RPMI8226 (cell line): ENCODE results near the gene PRIM2.
"Not testable (repeated sequence)": the region's sequence is repeated elsewhere in the genome, so short reads cannot be mapped to it uniquely, and the experiment has no call there.

Experiments
- DNase-seq: peaks from one replicate; pipeline ENCODE4 v3.0.0-alpha.2; 2015

PRIM2 gene

GRCh38 chr6:57310095-57310816 lies 7.2 kb upstream of the PRIM2 start:
- DNase-seq: not testable (repeated sequence)

DNA sequence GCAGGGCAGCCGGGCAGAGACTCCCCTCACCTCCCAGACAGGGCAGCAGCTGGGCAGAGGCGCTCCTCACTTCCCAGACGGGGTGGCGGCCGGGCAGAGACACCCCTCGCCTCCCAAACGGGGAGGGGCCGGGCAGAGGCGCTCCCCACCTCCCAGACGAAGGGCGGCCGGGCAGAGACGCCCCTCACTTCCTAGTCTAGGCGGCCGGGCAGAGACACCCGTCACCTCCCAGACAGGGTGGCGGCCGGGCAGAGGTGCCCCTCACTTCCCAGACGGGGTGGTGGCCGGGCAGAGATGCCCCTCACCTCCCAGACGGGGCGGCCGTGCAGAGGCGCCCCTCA lies 6.6 kb upstream of the PRIM2 start:
- DNase-seq: no peak

- DNase-seq: not testable (repeated sequence)
Measured at GRCh38 chr6:57311300-57312003, 6.0 kb upstream of the PRIM2 start.

DNA sequence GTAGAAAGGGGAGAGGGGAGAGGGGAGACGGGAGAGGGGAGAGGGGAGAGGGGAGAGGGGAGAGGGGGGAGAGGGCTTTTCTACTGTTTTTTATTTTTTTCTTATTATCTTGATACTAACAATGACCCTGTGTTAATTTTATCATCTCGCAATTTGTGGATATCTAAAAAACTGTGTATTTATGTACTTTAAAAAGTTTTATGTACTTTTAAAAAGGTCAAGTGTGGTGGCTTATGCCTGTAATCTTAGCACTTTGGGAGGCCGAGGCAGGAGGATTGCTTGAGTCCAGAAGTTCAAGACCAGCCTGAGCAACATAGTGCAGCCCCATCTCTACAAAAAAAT lies 5.5 kb upstream of the PRIM2 start:
- no peak for DNase-seq

DNA sequence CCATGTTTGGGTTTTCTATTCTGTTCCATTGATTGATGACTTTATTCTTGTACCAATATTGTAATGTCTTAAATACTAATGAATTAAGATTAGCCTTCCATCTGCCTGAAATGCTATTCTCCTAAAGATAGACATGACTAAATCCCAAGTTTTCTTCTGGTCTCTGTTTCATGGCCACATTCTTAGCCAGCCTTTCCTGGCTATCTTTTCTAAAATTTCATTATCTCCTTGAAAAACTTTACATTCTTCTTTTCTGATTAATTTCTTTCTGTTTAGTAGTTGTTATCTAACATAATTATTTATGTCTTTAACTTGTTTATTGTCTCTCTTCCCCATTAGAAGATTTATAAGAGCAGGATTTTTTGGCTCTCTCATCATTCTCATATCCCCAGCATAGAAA lies 4.4 kb upstream of the PRIM2 start:
- DNase-seq: no peak

GRCh38 chr6:57313711-57314471 lies 3.5 kb upstream of the PRIM2 start:
- peak; percentile 9 for DNase-seq

DNA sequence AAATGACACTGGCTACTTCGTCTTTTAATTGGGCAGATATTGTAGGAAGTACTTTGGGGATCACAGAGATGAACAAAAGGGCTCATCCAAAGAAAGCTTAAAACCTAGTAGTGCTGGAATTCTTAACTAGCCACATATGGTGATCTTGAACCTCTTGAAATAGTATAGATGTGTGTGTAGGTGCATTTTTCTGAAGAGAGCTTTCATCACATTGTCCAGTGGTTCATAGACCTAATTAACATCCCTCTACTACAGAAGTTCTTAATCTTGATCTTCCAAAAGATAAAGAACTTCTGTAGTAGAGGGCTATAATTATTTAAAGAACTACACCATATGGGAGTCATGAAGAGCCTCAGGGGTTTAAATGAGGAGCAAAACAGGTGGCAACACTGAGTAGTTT lies 2.3 kb upstream of the PRIM2 start:
- no peak for DNase-seq

GRCh38 chr6:57315851-57316250 lies 1.6 kb upstream of the PRIM2 start:
- DNase-seq: no peak

- peak; percentile 89 for DNase-seq
Measured at GRCh38 chr6:57316581-57317059, 810 bp upstream of the PRIM2 start.

- no peak for DNase-seq
Measured at GRCh38 chr6:57324538-57324937, 7.1 kb downstream of the PRIM2 start.

DNA sequence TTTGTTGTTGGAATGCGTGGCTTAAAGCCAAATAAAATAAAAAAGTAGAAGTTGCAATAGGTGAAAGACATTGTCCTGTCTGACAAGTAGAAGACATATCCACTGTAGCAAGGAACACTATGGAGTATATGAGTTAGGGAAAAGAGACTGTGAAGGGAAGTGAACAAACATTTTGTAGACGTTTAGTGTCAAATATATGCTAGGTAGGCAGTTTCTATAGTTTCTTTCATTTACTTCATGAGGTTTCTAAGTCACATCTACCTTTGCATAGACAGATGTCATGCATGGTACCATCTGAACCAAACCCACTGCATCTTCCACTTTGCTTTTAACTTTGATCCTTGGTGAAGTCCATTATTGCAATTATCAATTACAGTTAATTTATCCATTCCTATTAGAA lies 9.9 kb downstream of the PRIM2 start:
- DNase-seq: no peak

DNA sequence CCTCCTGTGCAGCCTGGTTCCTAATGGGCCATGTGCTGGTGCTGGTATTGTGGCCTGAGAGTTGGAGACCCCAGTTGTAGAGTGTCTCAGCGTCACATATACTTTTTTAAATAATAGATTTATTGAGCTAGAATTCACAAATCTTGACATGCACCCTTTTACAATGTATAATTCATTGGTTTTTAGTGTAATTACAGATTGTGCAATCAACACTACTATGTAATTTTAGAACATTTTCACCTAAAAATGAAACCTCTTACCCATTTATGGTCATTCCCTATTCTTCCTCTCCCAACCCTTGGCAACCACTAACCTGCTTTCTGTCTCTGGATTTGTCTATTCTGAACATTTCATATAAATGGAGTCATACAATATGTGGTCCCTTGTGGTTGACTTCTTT lies 10.6 kb downstream of the PRIM2 start:
- DNase-seq: no peak

- no peak for DNase-seq
Measured at GRCh38 chr6:57329933-57330332, 12.5 kb downstream of the PRIM2 start.

DNA sequence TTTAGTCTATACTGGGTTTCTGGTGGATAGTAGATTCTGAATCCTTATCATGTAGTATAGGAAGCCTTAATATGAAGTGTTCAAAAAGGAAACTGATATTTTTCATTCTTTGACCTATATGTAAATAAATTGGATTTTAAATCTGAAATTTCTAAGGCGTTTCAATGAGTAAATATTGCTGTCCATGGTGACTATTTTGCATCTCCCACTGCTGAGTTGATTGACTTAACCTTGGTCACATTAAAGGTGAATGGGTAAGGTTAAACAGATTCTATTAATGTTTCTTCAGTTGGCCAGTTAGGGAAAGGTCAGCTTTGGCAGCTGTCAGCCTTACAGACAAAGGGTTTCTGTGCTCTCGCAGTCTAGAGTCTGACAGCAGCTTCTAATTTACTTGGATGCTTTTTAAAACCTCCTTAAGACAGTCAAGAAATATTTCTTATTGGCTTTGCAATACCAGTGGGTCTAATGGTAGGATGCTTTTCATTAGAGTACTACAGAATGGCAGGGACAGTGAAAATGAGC lies 24.8 kb downstream of the PRIM2 start:
- no peak for DNase-seq

- not testable (repeated sequence) for DNase-seq
Measured at GRCh38 chr6:57343342-57343741, 25.9 kb downstream of the PRIM2 start.

GRCh38 chr6:57346715-57347114 lies 29.3 kb downstream of the PRIM2 start:
- not testable (repeated sequence) for DNase-seq

DNA sequence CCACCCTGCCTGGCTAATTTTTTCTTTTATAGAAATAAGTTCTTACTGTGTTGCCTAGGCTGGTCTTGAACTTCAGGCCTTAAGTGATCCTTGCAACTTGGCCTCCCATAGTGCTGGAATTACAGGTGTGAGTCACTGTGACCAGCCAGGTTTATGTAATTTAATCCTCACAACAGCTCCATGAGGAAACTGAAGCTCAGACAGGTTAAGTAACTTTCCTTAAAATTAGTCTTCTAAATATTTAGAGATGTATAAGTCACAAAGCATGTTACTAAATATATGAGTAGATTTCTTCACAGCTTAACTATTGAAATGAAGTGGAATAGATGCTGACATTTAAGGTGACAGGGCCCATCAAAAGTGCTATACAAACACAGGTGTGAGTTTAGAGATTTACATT lies 30.2 kb downstream of the PRIM2 start:
- DNase-seq: not testable (repeated sequence)

- not testable (repeated sequence) for DNase-seq
Measured at GRCh38 chr6:57350443-57350842, 33.0 kb downstream of the PRIM2 start.

DNA sequence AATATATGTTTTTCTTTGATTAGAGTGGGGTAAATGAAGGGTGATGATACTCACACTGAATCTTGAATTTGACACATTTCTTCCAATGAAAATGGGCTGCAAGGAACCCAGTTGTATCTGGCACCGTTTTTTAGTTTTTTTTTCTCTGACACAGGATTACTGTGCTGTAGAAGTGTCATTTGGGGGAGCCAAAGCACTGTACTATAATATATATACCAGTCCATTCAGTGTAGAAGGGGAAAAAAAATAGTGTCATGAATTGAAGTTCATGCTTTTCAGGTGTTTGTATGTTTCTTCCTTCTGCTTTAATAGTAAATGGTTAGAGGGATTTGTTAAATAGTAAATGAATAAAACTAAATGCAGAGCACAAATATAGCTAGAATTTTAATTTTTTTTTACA lies 35.2 kb downstream of the PRIM2 start:
- not testable (repeated sequence) for DNase-seq

- DNase-seq: not testable (repeated sequence)
Measured at GRCh38 chr6:57358319-57358718, 40.9 kb downstream of the PRIM2 start.

- DNase-seq: not testable (repeated sequence)
Measured at GRCh38 chr6:57359766-57360165, 42.3 kb downstream of the PRIM2 start.

- DNase-seq: not testable (repeated sequence)
Measured at GRCh38 chr6:57362340-57362739, 44.9 kb downstream of the PRIM2 start.

GRCh38 chr6:57365076-57365583 lies 47.7 kb downstream of the PRIM2 start:
- DNase-seq: not testable (repeated sequence)
